GM12801 (cell line): ENCODE data around the gene CLEC10A.

Experiments used
- TF ChIP-seq, protein P1 (sequence below): IDR thresholded peaks from one replicate; pipeline ENCODE4 v1.5.1; 2011; ENCODE audit warnings: control low read depth; ENCODE audit not compliant: insufficient read length; ENCODE audit errors: extremely low read depth

Gene CLEC10A

DNA sequence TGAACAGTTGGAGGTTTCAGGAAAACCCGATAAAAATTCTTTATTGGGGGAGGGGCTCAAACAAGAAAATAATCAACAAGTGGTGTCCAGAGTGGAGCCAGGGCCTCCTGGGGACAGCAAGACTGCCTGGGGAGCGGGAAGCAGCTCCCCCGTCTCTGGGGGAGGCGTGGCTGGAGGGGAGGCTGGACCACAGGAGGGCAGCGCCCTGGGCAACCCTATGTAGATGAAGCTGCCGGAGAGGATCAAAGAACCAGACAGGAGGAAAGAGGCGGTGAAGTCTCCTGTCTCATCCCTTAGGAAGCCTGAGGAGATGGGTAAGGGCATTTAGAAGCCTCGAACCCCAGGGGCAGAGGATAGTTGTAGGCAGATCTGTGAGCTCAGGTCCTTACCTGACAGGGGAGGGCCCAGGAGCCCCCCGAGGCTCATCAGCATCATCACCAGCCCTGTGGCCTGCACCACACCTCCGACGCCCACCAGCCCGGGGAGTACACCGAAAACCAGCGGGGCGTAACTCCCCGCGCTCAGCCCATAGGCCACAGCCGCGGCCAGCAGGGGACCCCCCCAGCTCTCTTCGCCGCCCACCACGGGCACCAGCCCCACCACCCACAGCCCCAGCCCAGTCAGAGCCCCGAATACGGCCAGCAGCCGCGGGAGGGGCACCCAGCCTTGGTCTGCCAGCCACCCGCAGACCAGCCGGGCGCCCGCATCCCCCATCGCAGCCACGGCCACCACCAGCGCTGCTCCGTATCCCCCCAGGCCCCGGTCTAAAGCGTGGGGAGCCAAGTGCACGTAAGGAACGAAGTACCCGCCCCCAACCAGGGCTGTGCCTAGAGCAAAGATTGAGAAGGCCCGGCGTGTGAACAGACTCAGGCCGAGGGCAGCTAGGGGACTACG, 38.2 kb downstream of the CLEC10A start:
- TF ChIP-seq, protein P1, sequence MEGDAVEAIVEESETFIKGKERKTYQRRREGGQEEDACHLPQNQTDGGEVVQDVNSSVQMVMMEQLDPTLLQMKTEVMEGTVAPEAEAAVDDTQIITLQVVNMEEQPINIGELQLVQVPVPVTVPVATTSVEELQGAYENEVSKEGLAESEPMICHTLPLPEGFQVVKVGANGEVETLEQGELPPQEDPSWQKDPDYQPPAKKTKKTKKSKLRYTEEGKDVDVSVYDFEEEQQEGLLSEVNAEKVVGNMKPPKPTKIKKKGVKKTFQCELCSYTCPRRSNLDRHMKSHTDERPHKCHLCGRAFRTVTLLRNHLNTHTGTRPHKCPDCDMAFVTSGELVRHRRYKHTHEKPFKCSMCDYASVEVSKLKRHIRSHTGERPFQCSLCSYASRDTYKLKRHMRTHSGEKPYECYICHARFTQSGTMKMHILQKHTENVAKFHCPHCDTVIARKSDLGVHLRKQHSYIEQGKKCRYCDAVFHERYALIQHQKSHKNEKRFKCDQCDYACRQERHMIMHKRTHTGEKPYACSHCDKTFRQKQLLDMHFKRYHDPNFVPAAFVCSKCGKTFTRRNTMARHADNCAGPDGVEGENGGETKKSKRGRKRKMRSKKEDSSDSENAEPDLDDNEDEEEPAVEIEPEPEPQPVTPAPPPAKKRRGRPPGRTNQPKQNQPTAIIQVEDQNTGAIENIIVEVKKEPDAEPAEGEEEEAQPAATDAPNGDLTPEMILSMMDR: no peak

DNA sequence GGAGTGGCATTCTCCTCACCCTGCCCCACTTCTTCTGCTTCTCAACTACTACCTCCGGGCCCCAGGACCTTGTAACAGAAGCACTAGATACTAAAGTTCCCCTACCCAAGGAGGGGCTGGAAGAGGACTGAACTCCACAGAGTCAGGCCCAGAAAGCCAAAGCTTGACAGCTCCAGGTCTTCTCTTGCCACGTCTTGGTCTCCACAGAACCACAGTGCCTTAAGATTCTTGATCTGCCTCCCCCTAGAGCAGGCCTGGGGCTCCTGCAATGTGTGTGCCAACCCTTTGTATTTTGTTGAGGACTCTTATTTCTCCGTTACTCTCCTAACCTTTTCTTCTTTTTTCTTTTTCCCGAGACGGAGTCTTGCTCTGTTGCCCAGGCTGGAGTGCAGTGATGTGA, 40.2 kb downstream of the CLEC10A start:
- TF ChIP-seq, protein P1: no peak

DNA sequence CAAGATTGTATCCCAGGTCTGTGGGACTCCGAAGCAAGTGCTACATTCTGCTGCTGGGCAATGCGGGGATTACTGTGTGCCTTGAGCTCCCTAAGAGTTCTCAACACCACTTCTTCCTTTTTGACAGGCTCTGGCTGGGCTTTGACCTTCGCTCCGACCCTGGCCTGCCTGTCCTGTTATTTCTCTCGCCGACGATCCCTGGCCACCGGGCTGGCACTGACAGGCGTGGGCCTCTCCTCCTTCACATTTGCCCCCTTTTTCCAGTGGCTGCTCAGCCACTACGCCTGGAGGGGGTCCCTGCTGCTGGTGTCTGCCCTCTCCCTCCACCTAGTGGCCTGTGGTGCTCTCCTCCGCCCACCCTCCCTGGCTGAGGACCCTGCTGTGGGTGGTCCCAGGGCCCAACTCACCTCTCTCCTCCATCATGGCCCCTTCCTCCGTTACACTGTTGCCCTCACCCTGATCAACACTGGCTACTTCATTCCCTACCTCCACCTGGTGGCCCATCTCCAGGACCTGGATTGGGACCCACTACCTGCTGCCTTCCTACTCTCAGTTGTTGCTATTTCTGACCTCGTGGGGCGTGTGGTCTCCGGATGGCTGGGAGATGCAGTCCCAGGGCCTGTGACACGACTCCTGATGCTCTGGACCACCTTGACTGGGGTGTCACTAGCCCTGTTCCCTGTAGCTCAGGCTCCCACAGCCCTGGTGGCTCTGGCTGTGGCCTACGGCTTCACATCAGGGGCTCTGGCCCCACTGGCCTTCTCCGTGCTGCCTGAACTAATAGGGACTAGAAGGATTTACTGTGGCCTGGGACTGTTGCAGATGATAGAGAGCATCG, 41.8 kb downstream of the CLEC10A start:
- TF ChIP-seq, protein P1: no peak

- TF ChIP-seq, protein P1: no peak
Observed at GRCh38 chr17:7035591-7036368, 44.3 kb downstream of the CLEC10A start, which contains the start of gene SLC16A13. Gene SLC16A13, plus strand, starts transcription at chr17:7036015. Its CDS starts 368 bp downstream, at chr17:7036383.

DNA sequence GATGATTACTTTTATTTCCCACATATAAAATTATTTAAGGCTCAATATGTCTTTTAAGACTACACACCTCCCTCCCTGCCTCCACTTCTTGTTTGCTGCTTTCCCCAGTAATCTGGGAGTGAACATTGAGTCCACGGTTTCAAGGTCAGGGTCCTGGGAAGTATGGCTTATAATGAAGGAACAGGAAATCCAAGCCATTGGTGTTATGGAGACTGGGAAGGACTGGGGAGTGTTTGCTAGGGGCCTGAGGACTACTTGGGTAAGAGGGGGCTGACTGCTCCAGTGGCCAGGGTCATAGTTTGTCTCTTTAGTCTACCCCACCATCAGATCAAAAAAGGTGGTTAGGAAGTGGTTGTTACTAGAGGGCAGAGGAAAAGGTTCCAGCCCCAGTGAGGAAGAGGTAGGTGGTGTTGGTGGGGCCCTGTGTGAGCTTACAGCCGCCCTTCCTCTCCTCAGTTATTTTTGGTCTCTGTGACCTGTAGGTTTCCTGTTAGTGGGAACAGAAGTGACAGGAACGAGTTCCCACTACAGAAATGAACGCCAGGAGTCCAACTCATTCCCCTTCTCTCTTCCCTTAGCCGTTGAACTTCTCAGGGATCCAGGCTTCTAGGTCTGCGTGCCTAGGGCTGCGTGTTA, 45.0 kb downstream of the CLEC10A start:
- TF ChIP-seq, protein P1: no peak

- TF ChIP-seq, protein P1: no peak
Observed at GRCh38 chr17:7029659-7030058, 50.4 kb downstream of the CLEC10A start.

DNA sequence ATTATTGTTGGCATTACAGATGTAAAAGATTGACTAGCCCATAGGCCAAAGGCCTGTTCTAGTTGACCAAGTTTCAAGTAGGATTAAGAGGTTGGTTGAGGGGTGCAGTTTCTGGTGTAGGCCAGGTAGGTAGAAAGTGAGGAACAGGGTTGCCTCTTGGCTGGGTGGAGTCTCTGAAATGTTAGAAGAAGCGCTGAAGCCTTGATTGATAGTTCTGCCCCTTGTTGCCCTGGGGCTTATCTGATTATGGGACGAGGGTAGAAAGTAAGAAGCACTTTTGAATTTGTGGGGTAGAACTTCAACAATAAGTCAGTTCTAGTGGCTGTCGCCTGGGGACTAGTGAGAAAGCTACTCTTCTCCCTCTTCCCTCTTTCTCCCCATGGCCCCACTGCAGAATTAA, 51.0 kb downstream of the CLEC10A start:
- TF ChIP-seq, protein P1: no peak
